GM12801 (cell line): ENCODE data around the gene PALD1.

Experiments
- CTCF ChIP-seq: IDR thresholded peaks from one replicate; pipeline ENCODE4 v1.5.1; 2011; ENCODE audit warnings: control low read depth; ENCODE audit not compliant: insufficient read length; ENCODE audit errors: extremely low read depth

PALD1 gene

GRCh38 chr10:70557876-70558275 is 79.3 kb downstream of the PALD1 start:
- TF ChIP-seq CTCF: no peak

GRCh38 chr10:70558295-70558694 is 79.7 kb downstream of the PALD1 start:
- no peak for TF ChIP-seq CTCF

- no peak for TF ChIP-seq CTCF
These were observed 80.6 kb downstream of the PALD1 start for GRCh38 chr10:70558871-70559810.

- TF ChIP-seq CTCF: no peak
These were observed 81.3 kb downstream of the PALD1 start for GRCh38 chr10:70559861-70560260.

- no peak for TF ChIP-seq CTCF
These were observed 82.0 kb downstream of the PALD1 start for GRCh38 chr10:70560511-70560941.

GRCh38 chr10:70561070-70561469 is 82.5 kb downstream of the PALD1 start:
- TF ChIP-seq CTCF: no peak

- no peak for TF ChIP-seq CTCF
These were observed 83.0 kb downstream of the PALD1 start for GRCh38 chr10:70561558-70561957.
